Neural progenitor cell (in vitro differentiated cells): ENCODE measurements around the gene GPR151. TPM values are rescaled to one million over a fixed set of nuclear protein-coding genes. Genes with fewer than 3 reads are reported as not detected.
A peak's percentile ranks its signal among the peaks of the same experiment; 100 is the strongest.

Experiments
- DNase-seq: peaks from one replicate; pipeline ENCODE4 v3.0.0-alpha.2; 2016; ENCODE audit warnings: low spot score
- H2AFZ ChIP-seq: fragments of 200-600 bp; sonication (generic); replicated peaks from 2 replicates; pipeline ENCODE4 v1.6.1; 2016; ENCODE audit warnings: antibody characterized with exemption
- H3F3A ChIP-seq: fragments of 200-600 bp; sonication (generic); 2 replicates; pipeline ENCODE4 v1.6.1; 2016; ENCODE audit warnings: antibody characterized with exemption, low read depth
- H3K27ac ChIP-seq: fragments of 200-600 bp; sonication (generic); 2 replicates; pipeline ENCODE4 v1.5.1; 2016; ENCODE audit warnings: mild to moderate bottlenecking
- H3K27me3 ChIP-seq: fragments of 200-600 bp; sonication (generic); 2 replicates; pipeline ENCODE4 v1.6.1; 2016; ENCODE audit warnings: mild to moderate bottlenecking, moderate library complexity
- H3K36me3 ChIP-seq: fragments of 200-600 bp; sonication (generic); 2 replicates; pipeline ENCODE4 v1.5.1; 2016
- H3K4me1 ChIP-seq: fragments of 200-600 bp; sonication (generic); 2 replicates; pipeline ENCODE4 v1.6.1; 2016; ENCODE audit warnings: mixed run types
- H3K4me2 ChIP-seq: fragments of 200-600 bp; sonication (generic); 2 replicates; pipeline ENCODE4 v1.6.1; 2016
- H3K4me3 ChIP-seq: fragments of 200-600 bp; sonication (generic); 2 replicates; pipeline ENCODE4 v1.5.1; 2016
- H3K79me2 ChIP-seq: fragments of 200-600 bp; sonication (generic); 2 replicates; pipeline ENCODE4 v1.6.1; 2016; ENCODE audit warnings: low read depth
- H3K9ac ChIP-seq: fragments of 200-600 bp; sonication (generic); 2 replicates; pipeline ENCODE4 v1.6.1; 2016
- H3K9me3 ChIP-seq: fragments of 200-600 bp; sonication (generic); 2 replicates; pipeline ENCODE4 v1.5.1; 2016; ENCODE audit warnings: low read depth
- H4K20me1 ChIP-seq: fragments of 200-600 bp; sonication (generic); 2 replicates; pipeline ENCODE4 v1.6.1; 2016; ENCODE audit warnings: low read depth
- H3K27ac Mint-ChIP-seq: 3 replicates; pipeline ENCODE4 v1.8.0; 2021; ENCODE audit warnings: mixed read lengths
- H3K27me3 Mint-ChIP-seq: 2 replicates; pipeline ENCODE4 v1.8.0; 2022; ENCODE audit warnings: low read depth, mild to moderate bottlenecking, inconsistent platforms, moderate library complexity, mixed read lengths; ENCODE audit not compliant: insufficient read depth
- H3K36me3 Mint-ChIP-seq: 3 replicates; pipeline ENCODE4 v1.8.0; 2021; ENCODE audit warnings: mixed read lengths
- H3K4me1 Mint-ChIP-seq: 3 replicates; pipeline ENCODE4 v1.8.0; 2021; ENCODE audit warnings: mixed read lengths
- H3K4me3 Mint-ChIP-seq: 3 replicates; pipeline ENCODE4 v1.8.0; 2021; ENCODE audit warnings: mild to moderate bottlenecking, moderate library complexity, mixed read lengths
- H3K9me3 Mint-ChIP-seq: 3 replicates; pipeline ENCODE4 v1.8.0; 2020; ENCODE audit warnings: mixed read lengths
- CTCF ChIP-seq: fragments of 200-600 bp; sonication (generic); IDR thresholded peaks from 2 replicates; pipeline ENCODE4 v1.5.1; 2017; ENCODE audit warnings: antibody characterized with exemption, mild to moderate bottlenecking
- EZH2 ChIP-seq: fragments of 200-600 bp; sonication (generic); IDR thresholded peaks from 2 replicates; pipeline ENCODE4 v1.6.1; 2017; ENCODE audit warnings: antibody characterized with exemption, mild to moderate bottlenecking, moderate library complexity
- EZH2phosphoT487 ChIP-seq: fragments of 200-600 bp; sonication (generic); IDR thresholded peaks from 2 replicates; pipeline ENCODE4 v1.6.1; 2017; ENCODE audit warnings: antibody characterized with exemption
- total RNA-seq: library from RNA; depleted of rRNA; stranded (reverse); fragments of >200 nt; gene quantifications from 2 replicates; pipeline ENCODE4 v1.2.3, GENCODE V29; 2015; ENCODE audit warnings: low replicate concordance

GPR151 gene
- total RNA-seq, 1 donor from 2014 or later = not detected

- H2AFZ ChIP-seq = no peak overlapping the region
- Mint-ChIP-seq H3K27me3 (no peaks in the 10 kb centered on the region), H3K4me3 (no peak overlapping the region), H3K36me3 (no peaks in the 10 kb centered on the region), H3K9me3 (no peaks in the 10 kb centered on the region), H3K4me1 (peaks cover 2% of the 10 kb centered on the region), H3K27ac (no peak overlapping the region)
- no peaks in the 10 kb centered on the region for H3K9me3 ChIP-seq
- no peak overlapping the region for H3K9ac ChIP-seq
- no peaks in the 10 kb centered on the region for H3K4me1 ChIP-seq
- no peak overlapping the region for H3K4me2 ChIP-seq
- no peak overlapping the region for H3K27ac ChIP-seq
- H3K4me3 ChIP-seq = no peak overlapping the region
- DNase-seq = peak; percentile 84
- H3K79me2 ChIP-seq = no peaks in the 10 kb centered on the region
- no peaks in the 10 kb centered on the region for H4K20me1 ChIP-seq
- H3F3A ChIP-seq = no peaks in the 10 kb centered on the region
- TF ChIP-seq CTCF = peak; percentile 96
- TF ChIP-seq EZH2 = no peak
- no peak for TF ChIP-seq EZH2phosphoT487
- H3K36me3 ChIP-seq = no peaks in the 10 kb centered on the region
- no peaks in the 10 kb centered on the region for H3K27me3 ChIP-seq
Measured at GRCh38 chr5:146541958-146542849, 26.2 kb upstream of the GPR151 start.

GRCh38 chr5:146540414-146540813 is 24.4 kb upstream of the GPR151 start:
- Histone ChIP-seq H3K4me1 (no peaks in the 10 kb centered on the region), H2AFZ (no peak overlapping the region), H4K20me1 (no peaks in the 10 kb centered on the region), H3K9ac (no peak overlapping the region), H3K4me3 (no peak overlapping the region), H3K4me2 (no peak overlapping the region), H3F3A (no peaks in the 10 kb centered on the region), H3K27ac (no peak overlapping the region), H3K79me2 (no peaks in the 10 kb centered on the region), H3K9me3 (no peaks in the 10 kb centered on the region), H3K27me3 (no peaks in the 10 kb centered on the region), H3K36me3 (no peaks in the 10 kb centered on the region)
- no peaks in the 10 kb centered on the region for H3K9me3 Mint-ChIP-seq
- no peaks in the 10 kb centered on the region for H3K36me3 Mint-ChIP-seq
- DNase-seq = no peak
- no peak overlapping the region for H3K27ac Mint-ChIP-seq
- TF ChIP-seq CTCF = no peak
- TF ChIP-seq EZH2phosphoT487 = no peak
- TF ChIP-seq EZH2 = no peak
- H3K4me3 Mint-ChIP-seq = no peak overlapping the region
- peaks cover 2% of the 10 kb centered on the region for H3K4me1 Mint-ChIP-seq
- no peaks in the 10 kb centered on the region for H3K27me3 Mint-ChIP-seq

- no peak overlapping the region for H3K4me3 ChIP-seq
- H3F3A ChIP-seq = no peaks in the 10 kb centered on the region
- H3K79me2 ChIP-seq = no peaks in the 10 kb centered on the region
- Mint-ChIP-seq H3K9me3 (no peaks in the 10 kb centered on the region), H3K36me3 (no peaks in the 10 kb centered on the region), H3K4me1 (peaks cover 2% of the 10 kb centered on the region), H3K27me3 (no peaks in the 10 kb centered on the region), H3K4me3 (no peak overlapping the region), H3K27ac (no peak overlapping the region)
- no peaks in the 10 kb centered on the region for H3K9me3 ChIP-seq
- H3K36me3 ChIP-seq = no peaks in the 10 kb centered on the region
- no peak for DNase-seq
- no peak overlapping the region for H3K4me2 ChIP-seq
- no peak overlapping the region for H3K9ac ChIP-seq
- H3K27me3 ChIP-seq = no peaks in the 10 kb centered on the region
- TF ChIP-seq EZH2 (no peak), EZH2phosphoT487 (no peak), CTCF (no peak)
- H2AFZ ChIP-seq = no peak overlapping the region
- no peaks in the 10 kb centered on the region for H3K4me1 ChIP-seq
- no peaks in the 10 kb centered on the region for H4K20me1 ChIP-seq
- no peak overlapping the region for H3K27ac ChIP-seq
Measured at GRCh38 chr5:146539973-146540372, 24.0 kb upstream of the GPR151 start.
